Measurements from ENCODE around the gene EEF1A1.

- no peak for TF ChIP-seq POLR2AphosphoS5 (IDR thresholded peaks at IDR 0.05)
- no peak for TF ChIP-seq CTCF (IDR thresholded peaks at IDR 0.05)
Measured at GRCh38 chr6:73476723-73477122, 44.1 kb downstream of the EEF1A1 start.

Data from breast epithelium (tissue), 3 donors.